Kidney epithelial cell (primary cell): Measurements from ENCODE around the gene CPT1A. TPM values are rescaled to one million over a fixed set of nuclear protein-coding genes. Genes with fewer than 3 reads are reported as not detected.
"Not testable (repeated sequence)": the region's sequence is repeated elsewhere in the genome, so short reads cannot be mapped to it uniquely, and the experiment has no call there.

Experiments
- DNase-seq: peaks from one replicate; pipeline ENCODE4 v3.0.0-alpha.2; 2010; ENCODE audit warnings: low read depth
- H3K27me3 ChIP-seq: 2 replicates; pipeline ENCODE4 v1.6.0; 2011; ENCODE audit warnings: low read length; ENCODE audit not compliant: control insufficient read depth, insufficient read depth
- H3K36me3 ChIP-seq: 2 replicates; pipeline ENCODE4 v1.5.1; 2011; ENCODE audit warnings: low read length; ENCODE audit not compliant: control insufficient read depth, insufficient read depth
- H3K4me3 ChIP-seq: 2 replicates; pipeline ENCODE4 v1.5.1; 2011; ENCODE audit warnings: low read depth, mild to moderate bottlenecking, control low read depth, low read length
- total RNA-seq: library from RNA; depleted of rRNA; stranded (reverse); fragments of >200 nt; gene quantifications from 2 replicates; pipeline ENCODE4 v1.2.3, GENCODE V29; 2015
- TF ChIP-seq, protein P1 (sequence below): IDR thresholded peaks from 2 replicates; pipeline ENCODE4 v1.5.1; 2011; ENCODE audit warnings: mild to moderate bottlenecking, moderate library complexity, low read length, control low read depth, inconsistent platforms; ENCODE audit not compliant: insufficient read depth, poor library complexity, severe bottlenecking

The CPT1A gene
- 14.0 and 15.4 TPM in 2 replicates for total RNA-seq

DNA sequence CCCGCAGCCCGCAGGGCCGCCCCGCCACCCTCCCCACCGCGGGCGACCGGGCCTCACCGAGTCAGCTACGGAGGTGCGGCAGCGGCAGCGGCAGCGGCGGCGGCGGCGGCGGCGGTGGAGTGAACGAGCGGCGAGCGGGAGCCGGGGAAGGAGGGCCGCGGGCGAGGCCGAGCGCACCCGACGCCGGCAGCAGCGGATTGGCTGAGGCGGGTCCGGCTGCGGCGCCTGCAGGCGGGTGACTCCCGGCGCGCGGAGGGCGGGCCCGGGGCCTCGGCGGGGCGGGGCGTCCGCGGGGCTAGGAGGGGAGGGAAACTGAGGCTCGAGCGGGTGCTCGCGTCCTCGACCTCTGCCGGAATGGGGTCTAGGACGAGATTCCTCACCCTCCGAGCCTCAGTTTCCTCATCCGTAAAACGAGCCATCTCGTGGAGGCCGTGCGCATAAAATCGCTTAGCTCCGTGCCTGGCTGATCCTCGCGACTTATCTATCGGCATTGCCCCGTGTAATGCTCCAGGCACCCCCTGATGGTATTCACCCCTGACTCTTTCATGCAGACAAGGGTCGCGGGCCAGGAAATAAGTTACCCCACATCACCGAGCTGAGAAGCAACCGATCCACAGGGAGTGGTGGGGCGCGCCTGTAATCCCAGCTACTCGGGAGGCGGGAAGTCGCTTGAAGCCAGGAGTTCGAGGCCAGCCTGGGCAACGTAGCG, at the start of gene CPT1A:
Gene CPT1A, minus strand, starts transcription at position 199 of the 709 bp plus-strand sequence. CDS start 26,442 bp downstream, outside the sequence.
- H3K36me3 ChIP-seq, result no peaks in the 10 kb centered on the region
- no peak for DNase-seq
- peak within 1 kb of the TSS; percentile 37 for H3K4me3 ChIP-seq
- peaks cover 32% of the 10 kb centered on the region for H3K27me3 ChIP-seq
- TF ChIP-seq, protein P1, sequence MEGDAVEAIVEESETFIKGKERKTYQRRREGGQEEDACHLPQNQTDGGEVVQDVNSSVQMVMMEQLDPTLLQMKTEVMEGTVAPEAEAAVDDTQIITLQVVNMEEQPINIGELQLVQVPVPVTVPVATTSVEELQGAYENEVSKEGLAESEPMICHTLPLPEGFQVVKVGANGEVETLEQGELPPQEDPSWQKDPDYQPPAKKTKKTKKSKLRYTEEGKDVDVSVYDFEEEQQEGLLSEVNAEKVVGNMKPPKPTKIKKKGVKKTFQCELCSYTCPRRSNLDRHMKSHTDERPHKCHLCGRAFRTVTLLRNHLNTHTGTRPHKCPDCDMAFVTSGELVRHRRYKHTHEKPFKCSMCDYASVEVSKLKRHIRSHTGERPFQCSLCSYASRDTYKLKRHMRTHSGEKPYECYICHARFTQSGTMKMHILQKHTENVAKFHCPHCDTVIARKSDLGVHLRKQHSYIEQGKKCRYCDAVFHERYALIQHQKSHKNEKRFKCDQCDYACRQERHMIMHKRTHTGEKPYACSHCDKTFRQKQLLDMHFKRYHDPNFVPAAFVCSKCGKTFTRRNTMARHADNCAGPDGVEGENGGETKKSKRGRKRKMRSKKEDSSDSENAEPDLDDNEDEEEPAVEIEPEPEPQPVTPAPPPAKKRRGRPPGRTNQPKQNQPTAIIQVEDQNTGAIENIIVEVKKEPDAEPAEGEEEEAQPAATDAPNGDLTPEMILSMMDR, result no peak

DNA sequence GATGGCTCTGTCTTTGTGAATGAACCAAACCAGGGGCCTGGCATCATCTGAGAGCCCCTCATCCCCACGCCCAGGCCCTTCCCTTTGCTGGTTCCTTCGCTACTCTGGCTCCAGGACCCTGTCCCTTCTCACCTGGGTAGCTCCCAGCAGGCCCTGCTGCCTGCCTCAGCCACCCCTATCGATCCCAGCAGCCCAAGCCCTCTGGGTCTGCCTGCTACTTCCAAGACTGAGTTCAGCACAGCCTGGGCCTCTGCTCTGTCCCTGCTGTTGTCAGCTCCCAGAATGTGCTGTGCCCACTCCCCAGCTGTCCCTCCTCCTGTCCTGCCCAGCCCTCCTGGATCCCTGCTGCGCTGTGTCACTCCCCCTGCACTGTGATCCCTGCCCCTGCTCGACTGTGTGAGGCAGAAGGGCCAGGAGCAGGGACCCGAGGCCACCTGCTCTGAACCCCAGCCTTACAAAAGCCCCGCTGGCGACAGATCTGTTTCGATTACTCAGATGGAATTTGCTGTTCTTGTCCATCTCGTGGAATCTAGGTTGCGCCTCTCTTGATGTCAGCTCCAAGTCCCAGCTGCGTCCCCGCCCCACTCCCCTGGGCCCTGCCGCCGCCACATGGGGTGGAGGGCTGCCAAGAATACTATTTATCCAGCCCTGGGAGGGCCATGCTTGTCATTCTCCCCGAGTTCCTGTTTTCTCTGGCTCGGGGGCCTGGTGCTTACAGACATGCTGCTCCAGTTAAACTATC, 48.9 kb upstream of the CPT1A start:
- Histone ChIP-seq H3K4me3 (no peak overlapping the region), H3K36me3 (peaks cover 3% of the 10 kb centered on the region), H3K27me3 (no peaks in the 10 kb centered on the region)
- no peak for DNase-seq
- TF ChIP-seq, protein P1, result no peak

DNA sequence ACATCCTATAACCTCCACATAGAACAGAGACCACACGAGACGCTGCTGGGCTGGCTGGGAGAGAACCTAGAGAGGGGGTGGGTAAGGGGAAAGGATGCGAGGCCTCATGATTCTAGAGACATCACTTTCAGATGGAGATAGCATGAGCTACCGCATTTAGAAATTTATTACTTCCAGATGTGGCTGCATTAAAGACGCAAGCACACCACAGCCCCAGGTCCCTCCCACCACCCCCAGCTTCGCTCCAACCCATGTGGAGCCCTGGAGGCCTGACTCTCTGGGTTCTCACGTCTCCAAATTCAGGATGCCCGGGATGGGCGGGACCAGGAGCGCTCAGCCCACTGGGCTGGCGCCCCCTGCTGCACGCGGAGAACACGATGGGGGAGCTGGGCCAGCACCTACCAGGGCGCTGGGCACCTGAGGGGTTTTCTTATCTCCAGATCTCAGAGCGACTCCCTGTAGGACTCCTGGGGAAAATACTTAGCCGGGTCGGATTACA, 48.3 kb upstream of the CPT1A start:
- no peak overlapping the region for H3K4me3 ChIP-seq
- no peak for DNase-seq
- H3K36me3 ChIP-seq, result peaks cover 3% of the 10 kb centered on the region
- H3K27me3 ChIP-seq, result no peaks in the 10 kb centered on the region
- TF ChIP-seq, protein P1, result peak; percentile 60

DNA sequence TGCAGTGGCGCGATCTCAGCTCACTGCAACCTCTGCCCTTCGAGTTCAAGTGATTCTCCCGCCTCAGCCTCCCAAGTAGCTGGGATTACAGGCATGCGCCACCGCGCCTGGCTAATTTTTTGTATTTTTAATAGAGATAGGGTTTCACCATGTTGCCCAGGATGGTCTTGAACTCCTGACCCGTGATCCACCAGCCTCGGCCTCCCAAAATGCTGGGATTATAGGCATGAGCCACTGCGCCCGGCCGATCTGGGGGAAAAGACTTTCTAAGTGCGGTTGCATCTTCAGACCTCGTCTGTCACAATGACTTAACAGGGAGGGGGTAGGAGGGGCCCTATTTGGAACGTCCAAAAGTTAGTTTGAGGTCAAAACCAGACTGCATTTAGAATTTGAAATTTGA, 43.1 kb upstream of the CPT1A start:
- not testable (repeated sequence) for H3K4me3 ChIP-seq, H3K36me3 ChIP-seq, DNase-seq, H3K27me3 ChIP-seq

DNA sequence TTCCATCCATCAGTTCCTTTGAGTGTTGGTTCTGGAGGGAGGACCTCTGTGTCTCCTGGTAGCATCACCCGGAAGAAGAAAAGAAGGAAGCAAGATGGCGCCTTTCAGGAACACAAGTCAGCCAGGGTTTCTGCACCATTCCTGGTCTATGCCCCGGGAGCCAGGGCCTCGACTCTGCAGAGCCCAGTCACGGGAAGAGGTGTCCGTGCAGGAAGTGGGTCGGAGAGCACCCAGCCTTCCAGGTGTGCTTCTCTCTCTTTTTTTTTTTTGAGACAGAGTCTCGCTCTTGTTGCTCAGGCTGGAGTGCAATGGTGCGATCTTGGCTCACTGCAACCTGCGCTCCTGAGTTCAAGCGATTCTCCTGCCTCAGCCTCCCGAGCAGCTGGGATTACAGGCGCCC, 40.7 kb upstream of the CPT1A start:
- Histone ChIP-seq H3K4me3 (no peak overlapping the region), H3K27me3 (no peaks in the 10 kb centered on the region), H3K36me3 (no peaks in the 10 kb centered on the region)
- DNase-seq, result no peak
- TF ChIP-seq, protein P1, result no peak

DNA sequence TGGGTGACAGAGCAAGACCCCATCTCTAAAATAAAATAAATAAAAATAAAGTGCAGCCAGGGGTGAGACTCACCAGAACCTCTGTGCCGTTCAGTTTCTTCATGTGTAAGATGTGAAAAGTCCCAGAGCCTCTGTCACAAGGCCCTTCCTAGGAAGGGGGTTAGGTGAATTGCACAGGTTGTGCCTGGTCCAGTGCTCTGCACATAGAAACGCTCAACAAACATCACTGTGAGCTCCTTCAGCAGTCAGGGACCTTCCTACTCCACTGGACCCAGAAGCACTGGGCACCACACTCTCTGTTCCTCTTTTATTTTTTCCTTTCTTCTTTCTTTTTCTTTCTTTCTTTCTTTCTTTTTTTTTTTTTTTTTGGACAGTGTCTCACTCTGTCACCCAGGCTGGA, 39.6 kb upstream of the CPT1A start:
- Histone ChIP-seq H3K27me3 (no peaks in the 10 kb centered on the region), H3K4me3 (no peak overlapping the region), H3K36me3 (no peaks in the 10 kb centered on the region)
- TF ChIP-seq, protein P1, result no peak
- DNase-seq, result no peak
